Fibroblast of skin of left quadriceps (primary cell): ENCODE measurements around the gene DPT.
A peak's percentile ranks its signal among the peaks of the same experiment; 100 is the strongest.
"Not testable (repeated sequence)": the region's sequence is repeated elsewhere in the genome, so short reads cannot be mapped to it uniquely, and the experiment has no call there.

Experiments
- DNase-seq, 2 experiments: peaks; one replicate each; pipeline ENCODE4 v3.0.0-alpha.2; 2013; ENCODE audit warnings: low read depth in 2 of 2

DPT gene

GRCh38 chr1:168728473-168729404, at the start of gene DPT:
DPT (minus strand) TSS chr1:168729206; CDS start chr1:168729174, 32 bp downstream.
- peak; percentile 69 to 73 for DNase-seq

- DNase-seq, result no peak
These were observed 46.4 kb upstream of the DPT start for GRCh38 chr1:168775366-168775765.

- DNase-seq, result no peak
These were observed 45.2 kb upstream of the DPT start for GRCh38 chr1:168774241-168774640.

GRCh38 chr1:168772428-168773060, 43.5 kb upstream of the DPT start:
- no peak for DNase-seq

GRCh38 chr1:168771104-168771630, 42.2 kb upstream of the DPT start:
- DNase-seq, result no peak

GRCh38 chr1:168769893-168770292, 40.9 kb upstream of the DPT start:
- DNase-seq, result not testable (repeated sequence)

- DNase-seq, result peak; percentile 20 to 32
These were observed 39.0 kb upstream of the DPT start for GRCh38 chr1:168767894-168768584.

- no peak for DNase-seq
These were observed 37.6 kb upstream of the DPT start for GRCh38 chr1:168766568-168766967.

GRCh38 chr1:168763031-168763430, 34.0 kb upstream of the DPT start:
- no peak for DNase-seq

GRCh38 chr1:168762473-168762872, 33.5 kb upstream of the DPT start:
- DNase-seq, result no peak

GRCh38 chr1:168760781-168761180, 31.8 kb upstream of the DPT start:
- no peak for DNase-seq

- no peak for DNase-seq
These were observed 31.2 kb upstream of the DPT start for GRCh38 chr1:168760241-168760640.

- DNase-seq, result no peak
These were observed 30.1 kb upstream of the DPT start for GRCh38 chr1:168759077-168759476.

- no peak for DNase-seq
These were observed 29.5 kb upstream of the DPT start for GRCh38 chr1:168758503-168758902.

- no peak for DNase-seq
These were observed 26.9 kb upstream of the DPT start for GRCh38 chr1:168755800-168756418.

GRCh38 chr1:168752171-168752832, 23.3 kb upstream of the DPT start:
- DNase-seq, result no peak

- DNase-seq, result no peak
These were observed 22.2 kb upstream of the DPT start for GRCh38 chr1:168751195-168751650.

- DNase-seq, result no peak
These were observed 14.1 kb upstream of the DPT start for GRCh38 chr1:168742994-168743650.

- DNase-seq, result no peak
These were observed 13.4 kb upstream of the DPT start for GRCh38 chr1:168742386-168742785.

- no peak for DNase-seq
These were observed 10.9 kb upstream of the DPT start for GRCh38 chr1:168739908-168740307.

GRCh38 chr1:168736520-168736919, 7.5 kb upstream of the DPT start:
- no peak for DNase-seq
